ENCODE measurements around the gene COMMD7.

Gene COMMD7

GRCh38 chr20:32762754-32763201, 19.5 kb upstream of the COMMD7 start:
- Histone ChIP-seq H3K79me2 (ENCODE audit: insufficient read depth, low read depth) (peaks cover 51% of the 10 kb centered on the region), H4K20me1 (ENCODE audit: insufficient read depth) (no peaks in the 10 kb centered on the region), H2AFZ (ENCODE audit: low read depth) (peak overlapping the region; percentile 91; the same call in 1 of the 2 replicates), H3K27me3 (ENCODE audit: insufficient read depth, low read depth) (no peaks in the 10 kb centered on the region), H3K9ac (peak overlapping the region; percentile 77; the same call in 1 of the 2 replicates), H3K4me1 (ENCODE audit: low read depth, poor library complexity, severe bottlenecking) (peaks cover 38% of the 10 kb centered on the region), H3K4me3 (IDR thresholded peaks at IDR 0.05; ENCODE audit: insufficient read depth, low read depth, low read length) (no peak overlapping the region), H3K36me3 (ENCODE audit: insufficient read depth) (no peaks in the 10 kb centered on the region), H3K4me2 (peak overlapping the region; percentile 77), H3K27ac (peak overlapping the region; percentile 35; the same call in 1 of the 2 replicates)
- TF ChIP-seq, protein P1, sequence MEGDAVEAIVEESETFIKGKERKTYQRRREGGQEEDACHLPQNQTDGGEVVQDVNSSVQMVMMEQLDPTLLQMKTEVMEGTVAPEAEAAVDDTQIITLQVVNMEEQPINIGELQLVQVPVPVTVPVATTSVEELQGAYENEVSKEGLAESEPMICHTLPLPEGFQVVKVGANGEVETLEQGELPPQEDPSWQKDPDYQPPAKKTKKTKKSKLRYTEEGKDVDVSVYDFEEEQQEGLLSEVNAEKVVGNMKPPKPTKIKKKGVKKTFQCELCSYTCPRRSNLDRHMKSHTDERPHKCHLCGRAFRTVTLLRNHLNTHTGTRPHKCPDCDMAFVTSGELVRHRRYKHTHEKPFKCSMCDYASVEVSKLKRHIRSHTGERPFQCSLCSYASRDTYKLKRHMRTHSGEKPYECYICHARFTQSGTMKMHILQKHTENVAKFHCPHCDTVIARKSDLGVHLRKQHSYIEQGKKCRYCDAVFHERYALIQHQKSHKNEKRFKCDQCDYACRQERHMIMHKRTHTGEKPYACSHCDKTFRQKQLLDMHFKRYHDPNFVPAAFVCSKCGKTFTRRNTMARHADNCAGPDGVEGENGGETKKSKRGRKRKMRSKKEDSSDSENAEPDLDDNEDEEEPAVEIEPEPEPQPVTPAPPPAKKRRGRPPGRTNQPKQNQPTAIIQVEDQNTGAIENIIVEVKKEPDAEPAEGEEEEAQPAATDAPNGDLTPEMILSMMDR (conservative IDR thresholded peaks at IDR 0.05; ENCODE audit: low read depth, low read length): no peak

GRCh38 chr20:32761831-32762753, 18.8 kb upstream of the COMMD7 start, which contains the start of gene DNMT3B:
Gene DNMT3B, plus strand, starts transcription at chr20:32762385. Its CDS starts 17,939 bp downstream, at chr20:32780324.
- Histone ChIP-seq H3K27me3 (ENCODE audit: insufficient read depth, low read depth) (no peaks in the 10 kb centered on the region), H4K20me1 (ENCODE audit: insufficient read depth) (no peaks in the 10 kb centered on the region), H3K36me3 (ENCODE audit: insufficient read depth) (no peaks in the 10 kb centered on the region), H3K4me1 (ENCODE audit: low read depth, poor library complexity, severe bottlenecking) (peaks cover 32% of the 10 kb centered on the region), H3K9ac (peak within 1 kb of the TSS; percentile 77), H3K27ac (peak within 1 kb of the TSS; percentile 64), H3K79me2 (ENCODE audit: insufficient read depth, low read depth) (peaks cover 44% of the 10 kb centered on the region), H3K4me2 (peak within 1 kb of the TSS; percentile 79), H3K4me3 (IDR thresholded peaks at IDR 0.05; ENCODE audit: insufficient read depth, low read depth, low read length) (no peak within 1 kb of the TSS), H2AFZ (ENCODE audit: low read depth) (peak within 1 kb of the TSS; percentile 91)
- TF ChIP-seq, protein P1 (conservative IDR thresholded peaks at IDR 0.05; ENCODE audit: low read depth, low read length): no peak

GRCh38 chr20:32761417-32761830, 18.2 kb upstream of the COMMD7 start:
- H3K4me2 ChIP-seq: peak overlapping the region; percentile 79
- TF ChIP-seq, protein P1 (conservative IDR thresholded peaks at IDR 0.05; ENCODE audit: low read depth, low read length): no peak
- no peaks in the 10 kb centered on the region for H3K27me3 ChIP-seq (ENCODE audit: insufficient read depth, low read depth)
- no peaks in the 10 kb centered on the region for H3K36me3 ChIP-seq (ENCODE audit: insufficient read depth)
- H3K79me2 ChIP-seq (ENCODE audit: insufficient read depth, low read depth): peaks cover 38% of the 10 kb centered on the region
- H3K4me3 ChIP-seq (IDR thresholded peaks at IDR 0.05; ENCODE audit: insufficient read depth, low read depth, low read length): no peak overlapping the region
- peak overlapping the region; percentile 64 for H3K27ac ChIP-seq
- peaks cover 28% of the 10 kb centered on the region for H3K4me1 ChIP-seq (ENCODE audit: low read depth, poor library complexity, severe bottlenecking)
- H4K20me1 ChIP-seq (ENCODE audit: insufficient read depth): no peaks in the 10 kb centered on the region
- H3K9ac ChIP-seq: peak overlapping the region; percentile 77
- H2AFZ ChIP-seq (ENCODE audit: low read depth): peak overlapping the region; percentile 91

DNA sequence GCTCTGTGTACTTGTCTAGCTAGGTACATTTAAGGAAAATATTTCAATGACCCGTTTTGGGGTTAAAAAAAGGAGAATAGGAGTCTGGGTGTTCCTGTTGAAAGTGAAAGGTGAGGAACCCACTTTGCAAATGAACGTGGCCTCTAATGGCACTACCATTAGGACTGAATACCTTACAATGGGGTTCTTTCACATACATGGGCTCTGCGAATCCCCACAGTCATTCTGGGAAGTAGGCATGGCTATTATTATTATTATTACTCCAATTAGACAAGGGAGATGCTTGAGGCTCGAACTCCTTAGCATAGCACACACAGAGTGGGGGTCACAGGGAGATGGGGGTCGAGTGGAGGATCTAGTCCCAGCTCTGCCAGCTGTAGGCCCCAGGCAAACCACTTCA, 12.9 kb upstream of the COMMD7 start:
- H3K27ac ChIP-seq: no peak overlapping the region
- no peaks in the 10 kb centered on the region for H4K20me1 ChIP-seq (ENCODE audit: insufficient read depth)
- H3K9ac ChIP-seq: no peak overlapping the region
- H3K27me3 ChIP-seq (ENCODE audit: insufficient read depth, low read depth): no peaks in the 10 kb centered on the region
- no peak overlapping the region for H3K4me2 ChIP-seq
- no peak overlapping the region for H2AFZ ChIP-seq (ENCODE audit: low read depth)
- H3K36me3 ChIP-seq (ENCODE audit: insufficient read depth): no peaks in the 10 kb centered on the region
- H3K4me1 ChIP-seq (ENCODE audit: low read depth, poor library complexity, severe bottlenecking): peaks cover 2% of the 10 kb centered on the region
- TF ChIP-seq, protein P1 (conservative IDR thresholded peaks at IDR 0.05; ENCODE audit: low read depth, low read length): no peak
- no peaks in the 10 kb centered on the region for H3K79me2 ChIP-seq (ENCODE audit: insufficient read depth, low read depth)
- H3K4me3 ChIP-seq (IDR thresholded peaks at IDR 0.05; ENCODE audit: insufficient read depth, low read depth, low read length): no peak overlapping the region

Data from KMS-11 (cell line).